LNCaP clone FGC (cell line): Measurements from ENCODE around the gene DCLRE1A.

Experiments used
- DNase-seq: peaks from one replicate; pipeline ENCODE4 v3.0.0-alpha.2; 2011; ENCODE audit warnings: low read depth
- H3K4me3 ChIP-seq: 2 replicates; pipeline ENCODE4 v1.5.1; 2011; ENCODE audit warnings: mild to moderate bottlenecking, low read depth, low read length, control low read depth
- TF ChIP-seq, protein P1 (sequence below): IDR thresholded peaks from 2 replicates; pipeline ENCODE4 v1.5.1; 2012; ENCODE audit warnings: mild to moderate bottlenecking; ENCODE audit not compliant: control insufficient read depth, insufficient read depth; ENCODE audit errors: extremely low read depth

DCLRE1A gene

GRCh38 chr10:113875212-113875611, 21.3 kb upstream of the DCLRE1A start:
- no peak for DNase-seq
- no peak overlapping the region for H3K4me3 ChIP-seq
- TF ChIP-seq, protein P1, sequence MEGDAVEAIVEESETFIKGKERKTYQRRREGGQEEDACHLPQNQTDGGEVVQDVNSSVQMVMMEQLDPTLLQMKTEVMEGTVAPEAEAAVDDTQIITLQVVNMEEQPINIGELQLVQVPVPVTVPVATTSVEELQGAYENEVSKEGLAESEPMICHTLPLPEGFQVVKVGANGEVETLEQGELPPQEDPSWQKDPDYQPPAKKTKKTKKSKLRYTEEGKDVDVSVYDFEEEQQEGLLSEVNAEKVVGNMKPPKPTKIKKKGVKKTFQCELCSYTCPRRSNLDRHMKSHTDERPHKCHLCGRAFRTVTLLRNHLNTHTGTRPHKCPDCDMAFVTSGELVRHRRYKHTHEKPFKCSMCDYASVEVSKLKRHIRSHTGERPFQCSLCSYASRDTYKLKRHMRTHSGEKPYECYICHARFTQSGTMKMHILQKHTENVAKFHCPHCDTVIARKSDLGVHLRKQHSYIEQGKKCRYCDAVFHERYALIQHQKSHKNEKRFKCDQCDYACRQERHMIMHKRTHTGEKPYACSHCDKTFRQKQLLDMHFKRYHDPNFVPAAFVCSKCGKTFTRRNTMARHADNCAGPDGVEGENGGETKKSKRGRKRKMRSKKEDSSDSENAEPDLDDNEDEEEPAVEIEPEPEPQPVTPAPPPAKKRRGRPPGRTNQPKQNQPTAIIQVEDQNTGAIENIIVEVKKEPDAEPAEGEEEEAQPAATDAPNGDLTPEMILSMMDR: no peak

GRCh38 chr10:113872139-113873030, 18.5 kb upstream of the DCLRE1A start:
- TF ChIP-seq, protein P1: no peak
- H3K4me3 ChIP-seq: no peak overlapping the region
- DNase-seq: no peak

GRCh38 chr10:113869789-113870188, 15.9 kb upstream of the DCLRE1A start:
- TF ChIP-seq, protein P1: no peak
- no peak for DNase-seq
- no peak overlapping the region for H3K4me3 ChIP-seq

DNA sequence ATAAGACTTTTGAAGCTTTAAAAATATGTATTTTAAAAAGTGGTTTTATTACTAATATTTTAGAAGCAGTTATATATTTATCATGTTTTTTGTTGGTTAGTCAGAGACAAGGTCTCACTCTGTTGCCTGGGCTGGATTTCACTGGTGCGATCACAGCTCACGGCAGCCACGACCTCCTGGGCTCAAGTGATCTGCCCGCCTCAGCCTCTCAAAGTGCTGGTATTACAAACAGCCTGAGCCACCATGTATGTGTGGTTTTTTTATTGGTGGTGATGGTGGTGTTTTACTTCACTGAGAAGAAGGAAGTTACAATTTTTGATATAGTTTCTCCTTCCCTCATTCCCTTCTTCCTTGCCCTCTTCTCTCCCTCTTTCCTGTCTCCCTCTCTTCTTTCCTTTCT, 14.0 kb upstream of the DCLRE1A start:
- TF ChIP-seq, protein P1: no peak
- no peak for DNase-seq
- H3K4me3 ChIP-seq: no peak overlapping the region

GRCh38 chr10:113866551-113867394, 12.9 kb upstream of the DCLRE1A start:
- DNase-seq: no peak
- no peak overlapping the region for H3K4me3 ChIP-seq
- TF ChIP-seq, protein P1: no peak

DNA sequence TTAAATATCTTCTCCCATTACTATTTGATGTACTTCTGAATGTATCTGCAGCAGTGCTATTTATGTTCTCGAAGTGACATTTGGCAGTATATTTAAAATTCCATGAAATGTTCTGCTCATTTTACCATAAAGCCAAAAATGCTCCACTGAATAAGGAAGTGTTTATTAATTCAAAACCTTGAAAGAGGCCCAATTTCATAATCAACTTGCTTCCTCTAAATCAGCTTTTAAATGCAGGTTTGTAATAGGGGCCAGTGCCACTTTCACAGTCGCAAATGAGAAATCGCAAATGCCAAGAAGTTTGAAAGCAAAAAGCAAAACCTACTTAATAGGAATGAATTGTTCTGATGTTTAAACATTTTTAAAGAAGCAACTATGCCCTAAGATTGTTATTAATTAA, 12.0 kb upstream of the DCLRE1A start:
- no peak overlapping the region for H3K4me3 ChIP-seq
- TF ChIP-seq, protein P1: no peak
- DNase-seq: no peak
